Body of pancreas (tissue), 4 donors: ENCODE data around the gene SCYGR2.

ENCODE experiments used
- POLR2A ChIP-seq, 3 donors: fragments of 450-650 bp; IDR thresholded peaks; one replicate each; pipeline ENCODE4 v1.6.1; 2016; ENCODE audit warnings: antibody characterized with exemption in 3 of 3, mild to moderate bottlenecking in 2 of 3
- TF ChIP-seq, protein P1 (sequence below), 7 experiments: fragments of 450-650 bp in 4 of 7; fragments of 200-600 bp in 3 of 7; sonication (generic) in 3 of 7; IDR thresholded peaks; one replicate each; pipeline ENCODE4 v1.5.1; 2016 to 2019; ENCODE audit warnings: antibody characterized with exemption in 7 of 7

DNA sequence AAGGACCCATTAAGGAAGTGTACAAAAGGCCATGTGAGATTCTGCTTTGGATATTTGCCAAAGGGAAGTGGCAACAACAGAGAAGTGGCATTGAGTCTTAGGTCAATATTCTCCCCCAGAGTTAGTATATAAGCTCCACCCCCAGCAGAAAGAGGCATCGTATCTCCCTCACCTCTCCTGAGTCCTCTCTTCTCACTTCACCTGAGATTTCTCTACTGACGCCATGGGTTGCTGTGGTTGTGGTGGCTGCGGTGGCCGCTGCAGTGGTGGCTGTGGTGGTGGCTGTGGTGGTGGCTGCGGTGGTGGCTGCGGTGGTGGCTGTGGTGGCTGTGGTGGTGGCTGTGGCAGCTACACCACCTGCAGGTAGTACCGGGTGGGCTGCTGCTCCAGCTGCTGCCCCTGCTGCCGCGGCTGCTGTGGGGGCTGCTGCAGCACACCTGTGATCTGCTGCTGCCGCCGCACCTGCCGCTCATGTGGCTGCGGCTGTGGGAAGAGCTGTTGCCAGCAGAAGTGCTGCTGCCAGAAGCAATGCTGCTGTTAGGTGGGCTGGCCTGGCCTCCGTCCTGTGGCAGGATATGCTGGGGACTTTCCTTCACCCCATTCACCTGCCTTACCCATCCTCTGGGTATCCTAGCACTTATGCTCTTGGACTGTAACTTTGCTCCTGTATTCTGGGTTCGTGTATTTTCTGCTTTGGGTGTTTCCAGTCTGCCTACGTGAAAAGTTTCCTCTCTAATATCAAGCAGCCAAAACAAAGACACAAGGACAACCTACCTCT lies 10.1 kb downstream of the SCYGR2 start:
- no peak for TF ChIP-seq POLR2A (IDR thresholded peaks at IDR 0.05)
- TF ChIP-seq, protein P1, sequence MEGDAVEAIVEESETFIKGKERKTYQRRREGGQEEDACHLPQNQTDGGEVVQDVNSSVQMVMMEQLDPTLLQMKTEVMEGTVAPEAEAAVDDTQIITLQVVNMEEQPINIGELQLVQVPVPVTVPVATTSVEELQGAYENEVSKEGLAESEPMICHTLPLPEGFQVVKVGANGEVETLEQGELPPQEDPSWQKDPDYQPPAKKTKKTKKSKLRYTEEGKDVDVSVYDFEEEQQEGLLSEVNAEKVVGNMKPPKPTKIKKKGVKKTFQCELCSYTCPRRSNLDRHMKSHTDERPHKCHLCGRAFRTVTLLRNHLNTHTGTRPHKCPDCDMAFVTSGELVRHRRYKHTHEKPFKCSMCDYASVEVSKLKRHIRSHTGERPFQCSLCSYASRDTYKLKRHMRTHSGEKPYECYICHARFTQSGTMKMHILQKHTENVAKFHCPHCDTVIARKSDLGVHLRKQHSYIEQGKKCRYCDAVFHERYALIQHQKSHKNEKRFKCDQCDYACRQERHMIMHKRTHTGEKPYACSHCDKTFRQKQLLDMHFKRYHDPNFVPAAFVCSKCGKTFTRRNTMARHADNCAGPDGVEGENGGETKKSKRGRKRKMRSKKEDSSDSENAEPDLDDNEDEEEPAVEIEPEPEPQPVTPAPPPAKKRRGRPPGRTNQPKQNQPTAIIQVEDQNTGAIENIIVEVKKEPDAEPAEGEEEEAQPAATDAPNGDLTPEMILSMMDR (IDR thresholded peaks at IDR 0.05): no peak
